HG03432 (cell line): ENCODE measurements around the gene JAGN1.
"Not testable (repeated sequence)": the region's sequence is repeated elsewhere in the genome, so short reads cannot be mapped to it uniquely, and the experiment has no call there.

Source experiments
- ATAC-seq: cut with Tn5 transposase; IDR thresholded peaks from one replicate; pipeline ENCODE4 v1.9.1; 2021; ENCODE audit warnings: mild to moderate bottlenecking, moderate library complexity; ENCODE audit not compliant: unreplicated experiment

Gene JAGN1

GRCh38 chr3:9916734-9917680, 26.6 kb downstream of the JAGN1 start, which contains the start of gene IL17RC:
Gene IL17RC, plus strand, starts transcription at chr3:9917098. Its CDS starts 218 bp downstream, at chr3:9917316.
- no peak for ATAC-seq

DNA sequence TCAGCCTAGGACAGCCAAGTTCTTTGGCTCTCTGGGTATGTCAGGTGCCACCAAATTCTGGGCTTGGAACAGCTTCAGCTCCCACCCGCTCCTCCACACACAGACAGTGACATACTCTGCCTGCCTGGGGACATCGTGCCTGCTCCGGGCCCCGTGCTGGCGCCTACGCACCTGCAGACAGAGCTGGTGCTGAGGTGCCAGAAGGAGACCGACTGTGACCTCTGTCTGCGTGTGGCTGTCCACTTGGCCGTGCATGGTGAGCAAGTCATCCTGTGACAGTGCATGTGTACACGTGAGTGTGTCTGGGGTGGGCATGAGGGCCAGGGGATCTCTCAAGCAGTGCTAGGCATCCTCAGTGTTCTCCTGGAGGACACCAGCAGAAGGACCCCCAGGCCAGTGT, 27.4 kb downstream of the JAGN1 start:
- ATAC-seq: no peak

DNA sequence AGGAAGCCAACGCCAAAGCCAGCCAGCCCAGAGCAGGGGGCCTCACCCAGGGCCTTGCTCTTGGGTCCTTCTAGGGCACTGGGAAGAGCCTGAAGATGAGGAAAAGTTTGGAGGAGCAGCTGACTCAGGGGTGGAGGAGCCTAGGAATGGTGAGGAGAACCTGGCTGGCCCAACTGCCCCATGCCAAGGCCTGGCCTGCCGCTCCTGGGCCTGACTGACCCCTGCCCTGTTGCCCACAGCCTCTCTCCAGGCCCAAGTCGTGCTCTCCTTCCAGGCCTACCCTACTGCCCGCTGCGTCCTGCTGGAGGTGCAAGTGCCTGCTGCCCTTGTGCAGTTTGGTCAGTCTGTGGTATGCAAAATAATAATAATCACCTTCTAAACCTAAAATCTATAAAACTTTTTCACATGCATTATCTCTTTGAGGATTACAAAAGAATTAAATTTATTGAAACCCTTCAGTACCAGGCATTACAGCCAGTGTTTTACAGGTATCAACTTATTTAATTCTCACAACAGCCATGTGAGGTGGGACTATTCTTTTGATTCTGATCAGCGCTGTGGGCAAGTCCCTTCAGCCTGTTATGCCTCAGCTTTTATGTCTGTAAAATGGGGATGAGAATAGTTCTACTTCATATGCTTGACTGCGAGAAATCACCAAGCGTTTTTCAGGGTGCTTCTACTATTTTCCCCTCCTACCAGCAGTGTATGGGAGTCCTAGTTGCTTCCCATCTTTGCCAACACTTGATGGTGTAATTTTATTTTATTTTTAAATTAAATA, 28.0 kb downstream of the JAGN1 start:
- ATAC-seq: no peak

DNA sequence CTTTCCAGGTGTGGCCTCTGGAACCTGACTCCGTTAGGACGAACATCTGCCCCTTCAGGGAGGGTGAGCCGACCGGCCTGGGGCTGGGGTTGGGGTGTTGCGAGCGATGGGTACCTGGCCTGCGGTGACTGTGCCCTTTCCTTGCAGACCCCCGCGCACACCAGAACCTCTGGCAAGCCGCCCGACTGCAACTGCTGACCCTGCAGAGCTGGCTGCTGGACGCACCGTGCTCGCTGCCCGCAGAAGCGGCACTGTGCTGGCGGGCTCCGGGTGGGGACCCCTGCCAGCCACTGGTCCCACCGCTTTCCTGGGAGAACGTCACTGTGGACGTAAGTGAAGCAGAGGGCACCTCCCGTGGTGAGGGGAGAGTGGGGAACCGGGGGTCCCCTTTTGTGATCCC, 37.7 kb downstream of the JAGN1 start:
- no peak for ATAC-seq

GRCh38 chr3:9930804-9931418, 40.5 kb downstream of the JAGN1 start:
- no peak for ATAC-seq

DNA sequence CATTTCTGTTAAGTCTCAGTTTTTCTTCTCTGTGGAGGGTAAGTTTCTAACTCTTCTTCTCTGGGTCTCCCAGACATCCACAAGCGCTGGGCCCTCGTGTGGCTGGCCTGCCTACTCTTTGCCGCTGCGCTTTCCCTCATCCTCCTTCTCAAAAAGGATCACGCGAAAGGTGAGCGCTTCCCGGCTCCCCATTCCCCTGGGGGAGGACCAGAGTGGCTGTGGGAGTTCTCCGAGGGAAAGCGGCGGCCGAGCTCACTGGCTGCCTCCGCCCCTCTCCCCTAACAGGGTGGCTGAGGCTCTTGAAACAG, 42.1 kb downstream of the JAGN1 start:
- ATAC-seq: no peak

- peak; percentile 68 for ATAC-seq
These were observed 42.6 kb downstream of the JAGN1 start for GRCh38 chr3:9932843-9933560.

DNA sequence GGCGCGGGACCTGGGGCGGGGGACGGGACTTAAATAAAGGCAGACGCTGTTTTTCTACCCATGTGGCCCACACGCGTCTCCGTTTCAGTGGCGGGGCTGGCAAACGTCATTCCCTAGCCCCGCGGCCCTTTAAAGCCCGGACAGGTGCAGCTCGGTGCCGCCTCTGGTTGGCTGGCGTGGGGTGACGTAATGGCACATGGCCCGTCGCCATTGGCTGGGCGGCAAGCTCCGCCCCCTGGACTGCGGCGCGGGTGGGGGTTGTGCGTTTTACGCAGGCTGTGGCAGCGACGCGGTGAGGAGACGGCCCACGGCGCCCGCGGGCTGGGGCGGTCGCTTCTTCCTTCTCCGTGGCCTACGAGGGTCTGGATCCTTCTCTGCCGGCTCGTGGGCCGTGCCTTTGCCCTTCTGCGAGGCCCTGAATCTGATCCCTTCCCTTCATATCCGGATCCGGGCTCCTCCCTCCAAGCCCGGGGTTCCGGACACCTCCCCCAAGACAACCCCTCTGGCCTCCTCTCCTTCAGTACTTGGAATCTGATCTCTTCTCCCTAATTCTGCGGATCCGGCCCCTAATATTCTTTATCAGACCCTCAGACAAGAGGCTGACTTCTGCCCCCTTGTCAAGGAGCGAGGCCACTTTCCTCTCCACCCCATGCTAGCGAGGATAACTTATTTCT, 43.3 kb downstream of the JAGN1 start, which contains the start of gene CRELD1:
CRELD1 (plus strand) TSS at position 274 of the 674 bp plus-strand sequence. CDS start 605 bp downstream, outside the sequence.
- peak; percentile 88 for ATAC-seq

- ATAC-seq: no peak
These were observed 43.8 kb downstream of the JAGN1 start for GRCh38 chr3:9934235-9934621.

DNA sequence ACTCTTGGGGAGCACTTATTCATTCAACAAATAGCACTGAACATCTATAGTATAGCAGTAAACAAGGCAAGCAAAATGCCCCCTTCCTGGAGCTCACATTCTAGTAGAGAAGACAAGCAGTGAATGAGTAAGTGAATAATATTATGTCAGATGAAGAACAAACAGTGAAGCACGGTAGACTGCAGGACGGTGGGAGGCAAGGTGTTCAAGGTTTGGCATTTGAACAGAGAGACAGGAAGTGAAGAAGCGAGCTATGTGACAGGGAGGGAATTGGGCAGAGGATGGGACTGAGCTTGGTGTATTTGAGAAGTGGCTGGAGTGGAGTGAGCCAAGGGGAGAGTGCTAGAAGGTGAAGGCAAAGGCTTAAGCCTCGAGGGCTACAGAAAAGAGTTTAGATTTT, 44.6 kb downstream of the JAGN1 start:
- no peak for ATAC-seq

GRCh38 chr3:9935966-9936510, 45.6 kb downstream of the JAGN1 start:
- ATAC-seq: no peak

DNA sequence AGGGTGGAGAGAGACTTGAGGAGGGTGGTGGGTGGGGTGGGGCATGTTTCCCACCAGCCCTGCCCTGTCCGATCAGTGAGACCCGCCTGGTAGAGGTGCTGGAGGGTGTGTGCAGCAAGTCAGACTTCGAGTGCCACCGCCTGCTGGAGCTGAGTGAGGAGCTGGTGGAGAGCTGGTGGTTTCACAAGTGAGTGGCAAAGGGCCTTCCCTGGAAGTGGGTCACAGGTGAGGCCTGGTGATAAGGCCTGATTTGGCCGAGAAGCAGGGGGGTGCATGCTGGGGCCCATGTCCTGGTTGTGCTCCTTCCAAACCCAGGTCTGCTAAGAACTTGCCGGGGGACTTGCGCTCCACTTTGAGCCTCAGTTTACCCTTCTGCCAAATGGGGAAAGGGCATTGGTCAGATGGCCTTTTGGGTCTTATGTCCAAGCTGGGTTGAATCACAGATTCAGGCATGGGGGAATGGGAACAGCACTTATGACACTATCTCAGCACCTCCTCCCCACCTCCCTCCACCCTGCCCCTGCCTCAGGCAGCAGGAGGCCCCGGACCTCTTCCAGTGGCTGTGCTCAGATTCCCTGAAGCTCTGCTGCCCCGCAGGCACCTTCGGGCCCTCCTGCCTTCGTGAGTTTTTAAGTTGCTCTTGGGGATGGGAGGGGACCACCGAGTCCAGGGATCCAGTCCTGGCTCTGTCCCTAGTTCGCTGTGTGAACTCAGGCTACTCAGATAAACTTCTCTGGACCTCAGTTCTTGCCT, 47.3 kb downstream of the JAGN1 start:
- ATAC-seq: no peak

- no peak for ATAC-seq
These were observed 48.6 kb downstream of the JAGN1 start for GRCh38 chr3:9938966-9939365.

- ATAC-seq: not testable (repeated sequence)
These were observed 49.5 kb downstream of the JAGN1 start for GRCh38 chr3:9939906-9940305.

- ATAC-seq: no peak
These were observed 50.3 kb downstream of the JAGN1 start for GRCh38 chr3:9940746-9941145.

- no peak for ATAC-seq
These were observed 51.8 kb downstream of the JAGN1 start for GRCh38 chr3:9942164-9942563.

DNA sequence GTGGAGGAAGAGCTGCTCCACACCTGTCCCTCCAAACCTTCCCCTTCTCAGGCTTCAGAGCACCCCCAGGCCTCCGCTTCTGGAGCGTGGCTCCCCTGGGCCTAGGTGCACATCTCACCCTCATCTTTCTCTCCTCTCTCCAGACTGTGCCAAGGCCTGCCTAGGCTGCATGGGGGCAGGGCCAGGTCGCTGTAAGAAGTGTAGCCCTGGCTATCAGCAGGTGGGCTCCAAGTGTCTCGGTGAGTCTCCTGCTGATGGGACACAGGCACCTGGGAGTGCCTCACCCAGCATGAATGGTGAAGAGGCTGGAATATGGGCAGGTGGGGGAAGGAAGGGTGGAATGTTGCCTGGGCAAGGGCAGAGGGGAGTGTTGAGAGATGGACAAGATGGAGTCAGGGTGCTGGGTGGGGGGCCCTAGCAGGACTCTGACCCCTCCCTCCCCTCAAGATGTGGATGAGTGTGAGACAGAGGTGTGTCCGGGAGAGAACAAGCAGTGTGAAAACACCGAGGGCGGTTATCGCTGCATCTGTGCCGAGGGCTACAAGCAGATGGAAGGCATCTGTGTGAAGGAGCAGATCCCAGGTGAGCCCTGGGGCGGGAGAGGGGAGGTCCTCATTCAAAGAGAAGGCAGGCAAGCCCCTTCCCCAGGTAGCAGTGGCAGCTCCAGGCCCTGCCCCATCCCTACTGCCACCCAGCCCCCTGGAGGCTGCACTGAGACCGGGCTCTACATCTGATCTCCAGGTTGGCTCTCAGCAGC, 52.7 kb downstream of the JAGN1 start:
- no peak for ATAC-seq
